ENCODE measurements around the gene MUC5AC. TPM values are rescaled to one million over a fixed set of nuclear protein-coding genes. Genes with fewer than 3 reads are reported as not detected.
A peak's percentile ranks its signal among the peaks of the same experiment; 100 is the strongest.

The MUC5AC gene
- total RNA-seq, 1 donor from 2014 or later = not detected

DNA sequence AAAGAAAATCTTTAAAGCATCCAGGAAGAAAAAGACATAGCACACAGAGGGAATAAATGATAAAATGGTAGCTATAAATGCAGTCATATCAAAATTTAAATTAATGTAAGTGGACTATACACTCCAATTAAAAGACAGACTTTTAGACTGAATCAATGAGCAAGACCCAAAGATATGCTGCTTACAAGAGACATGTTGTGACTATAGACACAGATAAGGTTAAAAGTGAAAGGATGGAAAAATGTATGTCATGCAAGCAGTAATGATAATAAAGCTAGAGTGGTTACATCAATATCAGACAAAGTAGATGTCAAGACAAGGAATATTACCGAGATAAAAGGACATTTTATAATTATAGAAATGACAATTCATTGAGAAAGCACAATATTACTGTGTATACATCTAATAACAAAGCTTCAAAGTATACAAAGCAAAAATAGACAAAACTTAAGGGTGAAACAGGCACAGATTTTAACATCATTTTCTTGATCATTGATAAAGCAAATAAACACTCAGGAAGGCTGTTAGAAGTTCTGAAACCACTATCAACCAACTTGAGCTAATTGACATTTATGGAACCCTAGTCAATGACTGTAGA lies 22.8 kb upstream of the MUC5AC start:
- ChIA-PET CTCF (no interaction called here), POLR2A (no interaction called here)
- no peaks in the 10 kb centered on the region for H3K4me1 Mint-ChIP-seq
- no peak for TF ChIP-seq CTCF (IDR thresholded peaks at IDR 0.05)
- intact Hi-C loops (cut with micrococcal nuclease) = no loop called here
- H3K27ac Mint-ChIP-seq = no peak overlapping the region
- DNase-seq (no peak), ATAC-seq (ENCODE audit: low read depth) (no peak)
- H3K4me3 Mint-ChIP-seq = no peak overlapping the region
- H3K9me3 Mint-ChIP-seq = peaks cover 24% of the 10 kb centered on the region
- H3K27me3 Mint-ChIP-seq = peaks cover 13% of the 10 kb centered on the region
- no peaks in the 10 kb centered on the region for H3K36me3 Mint-ChIP-seq (ENCODE audit: low read depth)

GRCh38 chr11:1138097-1138496 lies 19.7 kb upstream of the MUC5AC start:
- ChIA-PET CTCF (no interaction called here), POLR2A (no interaction called here)
- no peak for DNase-seq
- peaks cover 30% of the 10 kb centered on the region for H3K9me3 Mint-ChIP-seq
- no peak overlapping the region for H3K4me3 Mint-ChIP-seq
- no peak for ATAC-seq (ENCODE audit: low read depth)
- H3K27me3 Mint-ChIP-seq = peaks cover 7% of the 10 kb centered on the region
- no peaks in the 10 kb centered on the region for H3K4me1 Mint-ChIP-seq
- no peak for TF ChIP-seq CTCF (IDR thresholded peaks at IDR 0.05)
- no peak overlapping the region for H3K27ac Mint-ChIP-seq
- H3K36me3 Mint-ChIP-seq (ENCODE audit: low read depth) = no peaks in the 10 kb centered on the region
- intact Hi-C loops (cut with micrococcal nuclease) = no loop called here

GRCh38 chr11:1139441-1140083 lies 18.2 kb upstream of the MUC5AC start:
- no peak for TF ChIP-seq CTCF (IDR thresholded peaks at IDR 0.05)
- intact Hi-C loops (cut with micrococcal nuclease) = no loop called here
- no peak for ATAC-seq (ENCODE audit: low read depth)
- Mint-ChIP-seq H3K27ac (no peak overlapping the region), H3K27me3 (peaks cover 7% of the 10 kb centered on the region), H3K9me3 (peaks cover 30% of the 10 kb centered on the region), H3K36me3 (ENCODE audit: low read depth) (no peaks in the 10 kb centered on the region), H3K4me1 (no peaks in the 10 kb centered on the region), H3K4me3 (no peak overlapping the region)
- ChIA-PET CTCF (no interaction called here), POLR2A (no interaction called here)
- DNase-seq = no peak

DNA sequence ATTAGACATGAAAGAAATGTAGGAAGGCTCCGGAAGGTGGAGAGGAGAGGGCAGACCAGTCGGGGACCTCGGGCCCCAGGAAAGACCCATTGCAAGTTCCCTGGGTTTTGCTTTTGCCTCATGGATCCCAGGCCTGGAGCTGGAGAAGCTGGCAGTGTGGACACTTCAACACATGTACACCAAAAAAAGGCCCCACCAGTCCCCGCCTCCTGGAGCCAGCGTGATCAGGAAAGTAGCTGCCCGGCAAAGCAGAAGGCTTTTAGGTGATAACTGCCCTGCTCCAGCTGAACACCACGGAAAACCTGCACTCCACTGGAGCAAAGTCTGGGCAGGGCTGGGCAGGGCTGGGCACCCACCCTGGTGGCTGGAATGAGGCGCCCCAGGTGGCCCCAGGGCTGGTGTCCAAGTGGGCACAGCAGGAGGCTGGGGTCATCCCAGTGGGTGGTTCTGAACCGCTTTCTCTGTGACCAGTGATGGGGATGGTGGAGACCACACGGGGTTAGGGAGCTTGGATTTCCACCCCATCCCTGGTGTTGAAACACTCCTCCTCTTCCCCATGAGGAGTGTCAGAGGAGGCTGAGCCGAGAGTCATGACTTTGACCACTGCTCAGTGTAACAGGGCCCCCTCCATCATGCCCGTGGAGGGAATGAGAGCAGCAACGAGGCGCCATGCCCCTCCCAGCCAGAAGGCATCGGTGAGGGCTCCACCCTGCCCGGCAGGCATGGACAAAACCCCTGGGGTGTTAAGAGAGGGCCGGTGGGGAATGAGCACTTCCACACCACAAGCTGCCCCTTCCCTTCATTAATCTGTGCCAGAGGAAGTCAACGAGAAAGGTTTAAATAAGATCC lies 16.9 kb upstream of the MUC5AC start:
- intact Hi-C loops (cut with micrococcal nuclease) = no loop called here
- TF ChIP-seq CTCF (IDR thresholded peaks at IDR 0.05) = no peak

GRCh38 chr11:1146365-1146764 lies 11.4 kb upstream of the MUC5AC start:
- H3K4me3 Mint-ChIP-seq = no peak overlapping the region
- intact Hi-C loops (cut with micrococcal nuclease) = no loop called here
- H3K4me1 Mint-ChIP-seq = no peaks in the 10 kb centered on the region
- H3K27ac Mint-ChIP-seq = no peak overlapping the region
- ATAC-seq (ENCODE audit: low read depth) (no peak), DNase-seq (no peak)
- no peak for TF ChIP-seq CTCF (IDR thresholded peaks at IDR 0.05)
- peaks cover 24% of the 10 kb centered on the region for H3K9me3 Mint-ChIP-seq
- CTCF ChIA-PET = no interaction called here
- POLR2A ChIA-PET = no interaction called here
- H3K27me3 Mint-ChIP-seq = peaks cover 4% of the 10 kb centered on the region
- H3K36me3 Mint-ChIP-seq (ENCODE audit: low read depth) = no peaks in the 10 kb centered on the region

More for the DNA sequence above, 16.9 kb upstream of the MUC5AC start:
- Mint-ChIP-seq H3K27me3 (peaks cover 7% of the 10 kb centered on the region), H3K36me3 (ENCODE audit: low read depth) (no peaks in the 10 kb centered on the region), H3K4me1 (no peaks in the 10 kb centered on the region), H3K4me3 (no peak overlapping the region), H3K9me3 (peaks cover 24% of the 10 kb centered on the region), H3K27ac (no peak overlapping the region)
- DNase-seq = peak; percentile 9
- no peak for ATAC-seq (ENCODE audit: low read depth)
- ChIA-PET CTCF (no interaction called here), POLR2A (no interaction called here)
